ENCODE results near the gene BEX2.

The BEX2 gene

DNA sequence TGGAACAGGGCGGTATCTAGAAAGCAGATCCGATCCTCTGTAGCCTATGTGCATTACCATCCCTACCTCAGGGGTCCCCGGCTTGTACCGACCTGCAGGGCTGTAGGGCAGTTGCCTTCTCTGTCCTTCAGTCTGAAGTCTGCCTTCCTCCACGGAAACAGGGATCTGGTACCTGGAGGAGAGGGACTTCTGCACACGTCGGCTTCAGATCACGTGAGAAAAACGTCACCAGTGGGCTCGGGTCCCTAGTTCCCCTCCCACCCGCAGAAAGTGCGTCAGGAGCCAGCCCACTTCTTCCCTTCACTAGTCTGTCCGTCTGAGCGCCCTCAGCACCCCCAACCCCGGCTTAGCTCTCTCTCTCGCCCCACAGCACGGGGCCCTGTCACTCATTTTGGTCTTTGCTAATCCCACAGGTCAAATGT, 34.2 kb downstream of the BEX2 start, which contains the start of gene TCEAL5:
Gene TCEAL5 (minus strand): TSS at position 170 of the 422 bp plus-strand sequence. CDS start 2,187 bp downstream, outside the sequence.
- TF ChIP-seq, protein P1, sequence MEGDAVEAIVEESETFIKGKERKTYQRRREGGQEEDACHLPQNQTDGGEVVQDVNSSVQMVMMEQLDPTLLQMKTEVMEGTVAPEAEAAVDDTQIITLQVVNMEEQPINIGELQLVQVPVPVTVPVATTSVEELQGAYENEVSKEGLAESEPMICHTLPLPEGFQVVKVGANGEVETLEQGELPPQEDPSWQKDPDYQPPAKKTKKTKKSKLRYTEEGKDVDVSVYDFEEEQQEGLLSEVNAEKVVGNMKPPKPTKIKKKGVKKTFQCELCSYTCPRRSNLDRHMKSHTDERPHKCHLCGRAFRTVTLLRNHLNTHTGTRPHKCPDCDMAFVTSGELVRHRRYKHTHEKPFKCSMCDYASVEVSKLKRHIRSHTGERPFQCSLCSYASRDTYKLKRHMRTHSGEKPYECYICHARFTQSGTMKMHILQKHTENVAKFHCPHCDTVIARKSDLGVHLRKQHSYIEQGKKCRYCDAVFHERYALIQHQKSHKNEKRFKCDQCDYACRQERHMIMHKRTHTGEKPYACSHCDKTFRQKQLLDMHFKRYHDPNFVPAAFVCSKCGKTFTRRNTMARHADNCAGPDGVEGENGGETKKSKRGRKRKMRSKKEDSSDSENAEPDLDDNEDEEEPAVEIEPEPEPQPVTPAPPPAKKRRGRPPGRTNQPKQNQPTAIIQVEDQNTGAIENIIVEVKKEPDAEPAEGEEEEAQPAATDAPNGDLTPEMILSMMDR (IDR thresholded peaks at IDR 0.05; ENCODE audit: low read depth, low read length), result no peak
- H3K9me3 ChIP-seq, result no peaks in the 10 kb centered on the region
- no peak for DNase-seq

DNA sequence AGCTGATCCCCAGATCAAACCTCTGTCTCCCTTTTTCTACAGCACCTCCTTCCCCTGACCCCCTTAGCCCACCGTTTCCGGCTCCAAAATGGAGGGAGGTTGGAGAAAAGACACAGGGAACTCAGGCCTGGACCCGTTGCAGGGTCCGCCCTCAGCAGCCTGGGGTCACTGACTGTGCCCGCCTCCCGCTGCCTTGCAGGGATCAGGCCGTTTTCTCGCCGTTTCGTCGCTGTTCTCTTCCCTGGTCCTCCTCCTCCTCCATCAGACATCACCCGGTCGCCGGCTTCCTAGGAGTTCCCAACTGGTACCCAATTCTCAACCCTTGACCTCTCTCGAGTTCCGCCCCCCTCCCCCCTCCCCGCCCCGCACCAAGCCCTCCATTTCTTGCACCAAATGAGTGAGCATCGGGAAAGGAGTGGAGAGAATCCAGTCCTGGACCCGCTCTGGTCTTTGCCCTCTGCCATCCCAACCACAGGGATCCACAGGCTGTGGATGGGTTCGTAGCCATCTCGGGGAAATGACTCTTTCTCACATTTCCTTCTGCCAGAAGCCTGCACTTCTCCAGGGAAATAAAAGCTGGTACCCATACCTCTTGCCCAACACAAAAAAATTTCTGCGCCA, 34.7 kb downstream of the BEX2 start:
- Histone ChIP-seq H3K4me1 (no peaks in the 10 kb centered on the region), H3K27me3 (peaks cover 24% of the 10 kb centered on the region), H3K36me3 (no peaks in the 10 kb centered on the region), H3K4me3 (ENCODE audit: low read depth, low read length) (peak overlapping the region; percentile 24; the same call in 1 of the 2 replicates), H3K9me3 (no peaks in the 10 kb centered on the region)
- TF ChIP-seq, protein P1 (IDR thresholded peaks at IDR 0.05; ENCODE audit: low read depth, low read length), result no peak
- DNase-seq, result no peak

More for the DNA sequence above, 34.2 kb downstream of the BEX2 start, which contains the start of gene TCEAL5:
- Histone ChIP-seq H3K27me3 (peaks cover 24% of the 10 kb centered on the region), H3K4me1 (no peaks in the 10 kb centered on the region), H3K36me3 (no peaks in the 10 kb centered on the region), H3K4me3 (ENCODE audit: low read depth, low read length) (peak within 1 kb of the TSS; percentile 24; the same call in 1 of the 2 replicates)

DNA sequence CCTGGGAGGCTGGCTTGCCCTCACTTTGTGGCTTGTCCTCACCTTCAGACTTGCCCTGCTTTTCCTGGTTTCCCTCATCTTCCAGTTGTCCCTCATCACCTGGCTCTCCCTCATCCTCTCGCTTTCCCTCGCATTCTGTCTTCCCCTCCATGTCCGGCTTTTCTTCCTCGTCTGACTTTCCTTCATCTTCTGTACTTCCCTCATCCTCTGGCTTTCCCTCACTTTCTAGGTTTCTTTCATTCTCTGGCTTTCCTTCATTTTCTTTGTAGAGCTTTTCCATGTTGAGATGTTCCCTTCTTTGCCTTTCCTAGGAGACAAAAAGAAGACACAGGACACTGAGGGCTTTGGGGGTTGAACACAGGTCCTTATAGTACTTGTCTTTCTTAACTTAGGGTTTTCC, 36.5 kb downstream of the BEX2 start:
- Histone ChIP-seq H3K4me3 (ENCODE audit: low read depth, low read length) (no peak overlapping the region), H3K27me3 (peaks cover 24% of the 10 kb centered on the region)
- TF ChIP-seq, protein P1 (IDR thresholded peaks at IDR 0.05; ENCODE audit: low read depth, low read length), result no peak

More for the DNA sequence above, 36.5 kb downstream of the BEX2 start:
- DNase-seq, result no peak
- no peaks in the 10 kb centered on the region for H3K36me3 ChIP-seq
- H3K9me3 ChIP-seq, result no peaks in the 10 kb centered on the region
- no peaks in the 10 kb centered on the region for H3K4me1 ChIP-seq
